ENCODE results near the gene TPP1. TPM values are rescaled to one million over a fixed set of nuclear protein-coding genes. Genes with fewer than 3 reads are reported as not detected.

Gene TPP1
- total RNA-seq, 1 donor from 2014 or later, result 72.4 TPM

- Histone ChIP-seq H3K27me3 (ENCODE audit: control insufficient read depth, insufficient read depth, low read length) (no peaks in the 10 kb centered on the region), H3K4me3 (ENCODE audit: low read depth, low read length) (no peak overlapping the region), H3K36me3 (ENCODE audit: control insufficient read depth, insufficient read depth, low read length) (no peaks in the 10 kb centered on the region)
- no peak for DNase-seq (ENCODE audit: low read depth)
- TF ChIP-seq CTCF (IDR thresholded peaks at IDR 0.05; ENCODE audit: insufficient read depth, low read length, poor library complexity, severe bottlenecking), result no peak
These were observed 39.5 kb downstream of the TPP1 start for GRCh38 chr11:6579681-6580080.

- TF ChIP-seq CTCF (IDR thresholded peaks at IDR 0.05; ENCODE audit: insufficient read depth, low read length, poor library complexity, severe bottlenecking), result no peak
- no peaks in the 10 kb centered on the region for H3K36me3 ChIP-seq (ENCODE audit: control insufficient read depth, insufficient read depth, low read length)
These were observed 41.1 kb downstream of the TPP1 start for GRCh38 chr11:6578134-6578533.

DNA sequence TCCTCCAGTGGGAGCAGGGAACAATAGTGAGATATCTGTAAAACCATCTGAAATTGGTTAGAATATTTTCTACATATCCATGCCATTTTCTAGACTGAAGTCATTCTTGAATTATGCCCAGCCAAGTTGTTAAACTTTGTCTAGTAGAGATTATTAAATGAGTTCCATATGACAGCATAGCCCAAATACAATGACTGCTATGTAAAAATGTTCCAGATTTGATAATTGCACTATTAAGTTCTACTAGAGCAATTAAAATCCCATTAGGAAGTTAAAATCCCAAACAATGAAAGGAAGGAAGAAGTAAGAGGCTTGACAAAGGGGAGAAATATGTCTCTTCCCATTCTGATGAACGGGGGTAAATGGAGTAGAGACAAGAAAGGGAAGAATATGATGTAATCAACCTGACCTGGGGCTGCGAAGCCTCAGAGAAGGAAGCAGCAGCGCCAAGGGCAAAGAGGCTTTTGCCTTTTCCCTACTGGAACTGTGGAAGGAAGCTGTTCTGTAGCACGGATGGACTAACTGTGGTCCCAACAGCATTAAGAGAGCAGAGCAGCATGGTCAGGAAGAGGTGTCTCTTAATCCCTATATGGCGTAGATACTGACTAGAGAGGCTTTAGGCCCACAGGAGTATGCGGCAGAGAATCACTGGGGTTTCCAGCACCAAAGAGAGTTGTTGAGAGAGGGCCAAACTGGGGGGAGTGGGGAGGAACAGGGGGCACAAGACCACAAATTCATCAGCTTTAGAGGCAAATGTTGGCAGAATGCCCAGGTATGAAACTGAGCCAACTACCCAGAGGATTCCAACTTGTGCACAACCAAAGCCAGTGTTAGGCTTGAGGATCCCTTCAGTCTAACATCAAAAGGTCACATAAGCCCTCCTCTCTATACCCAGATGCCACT lies 42.5 kb downstream of the TPP1 start:
- DNase-seq (ENCODE audit: low read depth), result no peak
- Histone ChIP-seq H3K36me3 (ENCODE audit: control insufficient read depth, insufficient read depth, low read length) (no peaks in the 10 kb centered on the region), H3K4me3 (ENCODE audit: low read depth, low read length) (no peak overlapping the region), H3K27me3 (ENCODE audit: control insufficient read depth, insufficient read depth, low read length) (no peaks in the 10 kb centered on the region)
- TF ChIP-seq CTCF (IDR thresholded peaks at IDR 0.05; ENCODE audit: insufficient read depth, low read length, poor library complexity, severe bottlenecking), result no peak

More at GRCh38 chr11:6578134-6578533, 41.1 kb downstream of the TPP1 start:
- no peak for DNase-seq (ENCODE audit: low read depth)
- H3K27me3 ChIP-seq (ENCODE audit: control insufficient read depth, insufficient read depth, low read length), result no peaks in the 10 kb centered on the region
- no peak overlapping the region for H3K4me3 ChIP-seq (ENCODE audit: low read depth, low read length)

- Histone ChIP-seq H3K27me3 (ENCODE audit: control insufficient read depth, insufficient read depth, low read length) (peaks cover 13% of the 10 kb centered on the region), H3K4me3 (ENCODE audit: low read depth, low read length) (no peak overlapping the region), H3K36me3 (ENCODE audit: control insufficient read depth, insufficient read depth, low read length) (no peaks in the 10 kb centered on the region)
- no peak for TF ChIP-seq CTCF (IDR thresholded peaks at IDR 0.05; ENCODE audit: insufficient read depth, low read length, poor library complexity, severe bottlenecking)
- DNase-seq (ENCODE audit: low read depth), result no peak
These were observed 44.2 kb downstream of the TPP1 start for GRCh38 chr11:6574816-6575715.

DNA sequence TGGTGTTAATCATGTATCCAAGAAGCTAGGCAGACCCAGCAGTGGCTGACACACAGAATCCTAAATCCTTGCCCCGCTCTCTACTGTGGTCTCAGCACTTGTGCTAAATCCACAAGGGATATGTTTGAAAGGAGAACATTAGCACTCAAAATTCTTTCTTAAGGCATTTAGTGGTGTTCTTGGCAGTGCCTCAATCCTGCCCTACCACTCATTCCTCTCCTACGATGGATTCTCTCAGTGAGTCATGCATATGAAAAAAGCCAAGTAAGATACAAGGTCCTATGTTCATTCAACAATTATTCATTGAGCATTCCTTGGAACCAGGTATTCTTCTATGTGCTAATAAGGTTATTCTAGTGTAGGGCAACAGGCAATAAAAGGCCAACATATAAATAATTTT lies 47.0 kb downstream of the TPP1 start:
- Histone ChIP-seq H3K4me3 (ENCODE audit: low read depth, low read length) (no peak overlapping the region), H3K36me3 (ENCODE audit: control insufficient read depth, insufficient read depth, low read length) (no peaks in the 10 kb centered on the region), H3K27me3 (ENCODE audit: control insufficient read depth, insufficient read depth, low read length) (peaks cover 13% of the 10 kb centered on the region)
- no peak for DNase-seq (ENCODE audit: low read depth)
- no peak for TF ChIP-seq CTCF (IDR thresholded peaks at IDR 0.05; ENCODE audit: insufficient read depth, low read length, poor library complexity, severe bottlenecking)
